PC-3 (cell line): ENCODE measurements around the gene UBAP2L. TPM values are rescaled to one million over a fixed set of nuclear protein-coding genes. Genes with fewer than 3 reads are reported as not detected.
"Not testable (repeated sequence)": the region's sequence is repeated elsewhere in the genome, so short reads cannot be mapped to it uniquely, and the experiment has no call there.

Experiments used
- ATAC-seq: fragments of 200-7000 bp; cut with Tn5 transposase; 2 replicates; pipeline ENCODE4 v1.9.1; 2020; ENCODE audit warnings: mild to moderate bottlenecking, moderate library complexity
- BruUV-seq: library from RNA; stranded (reverse); fragments of 400-500 nt; replicated peaks from 2 replicates; lab custom pipeline; 2021; lab: Mats Ljungman, UMichigan
- CTCF ChIA-PET: fragments of 300-600 bp; sonication (Branson Sonifier 250); formaldehyde crosslinking; loops from one replicate; lab custom pipeline; 2022; ENCODE audit warnings: antibody characterized with exemption; lab: Charles Lee
- POLR2A ChIA-PET: fragments of 300-600 bp; sonication (Branson Sonifier 250); formaldehyde crosslinking; loops from one replicate; lab custom pipeline; 2022; ENCODE audit warnings: antibody characterized with exemption; ENCODE audit not compliant: unreplicated experiment; lab: Charles Lee
- DNase-seq: peaks from one replicate; pipeline ENCODE4 v3.0.0-alpha.2; 2015
- H2AFZ ChIP-seq: fragments of 300-600 bp; sonication (generic); 2 replicates; pipeline ENCODE4 v1.6.0; 2016; ENCODE audit warnings: antibody characterized with exemption, low read length
- H3F3A ChIP-seq: fragments of 300-600 bp; sonication (generic); one replicate; pipeline ENCODE4 v1.6.0; 2017; ENCODE audit warnings: antibody characterized with exemption, low read length, control low read depth, mild to moderate bottlenecking; ENCODE audit not compliant: unreplicated experiment
- H3K27ac ChIP-seq: fragments of 300-600 bp; sonication (generic); 2 replicates; pipeline ENCODE4 v1.5.1; 2016; ENCODE audit warnings: mild to moderate bottlenecking, low read length
- H3K27me3 ChIP-seq: fragments of 300-600 bp; sonication (generic); 2 replicates; pipeline ENCODE4 v1.6.1; 2016; ENCODE audit warnings: low read length, mixed read lengths
- H3K36me3 ChIP-seq: fragments of 300-600 bp; sonication (generic); 2 replicates; pipeline ENCODE4 v1.6.1; 2016; ENCODE audit warnings: low read depth, mixed run types, low read length, mixed read lengths
- H3K4me1 ChIP-seq: fragments of 300-600 bp; sonication (generic); 2 replicates; pipeline ENCODE4 v1.5.1; 2016; ENCODE audit warnings: low read length; ENCODE audit not compliant: insufficient read depth
- H3K4me2 ChIP-seq: fragments of 300-600 bp; sonication (generic); 2 replicates; pipeline ENCODE4 v1.6.0; 2016; ENCODE audit warnings: low read length
- H3K4me3 ChIP-seq: fragments of 300-600 bp; sonication (generic); 2 replicates; pipeline ENCODE4 v1.5.1; 2016; ENCODE audit warnings: mild to moderate bottlenecking, low read length, mixed read lengths
- H3K79me2 ChIP-seq: fragments of 300-600 bp; sonication (generic); 2 replicates; pipeline ENCODE4 v1.6.1; 2017; ENCODE audit warnings: low read length, mixed read lengths
- H3K9ac ChIP-seq: fragments of 300-600 bp; sonication (generic); 2 replicates; pipeline ENCODE4 v1.6.0; 2016; ENCODE audit warnings: mild to moderate bottlenecking, low read length
- H3K9me2 ChIP-seq: fragments of 300-600 bp; sonication (generic); replicated peaks from 2 replicates; pipeline ENCODE4 v1.6.1; 2016; ENCODE audit warnings: mixed run types, low read length, mixed read lengths
- H3K9me3 ChIP-seq: fragments of 300-600 bp; sonication (generic); 2 replicates; pipeline ENCODE4 v1.6.1; 2016; ENCODE audit warnings: low read length, mixed read lengths
- H4K20me1 ChIP-seq: fragments of 300-600 bp; sonication (generic); 2 replicates; pipeline ENCODE4 v1.6.1; 2016; ENCODE audit warnings: low read length, mixed read lengths
- CTCF ChIP-seq: fragments of 300-600 bp; sonication (generic); conservative IDR thresholded peaks from 2 replicates; pipeline ENCODE4 v1.5.1; 2017; ENCODE audit warnings: antibody characterized with exemption, low read depth, mild to moderate bottlenecking, low read length
- EZH2 ChIP-seq: fragments of 300-600 bp; sonication (generic); IDR thresholded peaks from one replicate; pipeline ENCODE4 v1.6.1; 2017; ENCODE audit warnings: antibody characterized with exemption, mild to moderate bottlenecking, low read length; ENCODE audit not compliant: unreplicated experiment
- EZH2phosphoT487 ChIP-seq: fragments of 300-600 bp; sonication (generic); IDR thresholded peaks from 2 replicates; pipeline ENCODE4 v1.6.1; 2018; ENCODE audit warnings: mild to moderate bottlenecking, antibody characterized with exemption, low read length, borderline replicate concordance
- intact Hi-C: fragments of 100-400 bp; cut with micrococcal nuclease; formaldehyde crosslinking; loops from 2 replicates; pipeline ENCODE4 v1.9.0; 2023
- total RNA-seq: library from RNA; depleted of rRNA; stranded (reverse); fragments of >200 nt; gene quantifications from 2 replicates; pipeline ENCODE4 v1.2.3, GENCODE V29; 2014

The UBAP2L gene
- total RNA-seq, 1 experiment from 2014 or later = 128 TPM

- H3K9ac ChIP-seq = no peak overlapping the region
- no peaks in the 10 kb centered on the region for H3K79me2 ChIP-seq
- TF ChIP-seq EZH2phosphoT487 = no peak
- TF ChIP-seq EZH2 = no peak
- peak; percentile 84 for TF ChIP-seq CTCF
- peak; percentile 84 for ATAC-seq
- H2AFZ ChIP-seq = peak overlapping the region; percentile 61
- H3K4me1 ChIP-seq = peaks cover 10% of the 10 kb centered on the region; the same call in 1 of the 2 replicates
- peaks cover 5% of the 10 kb centered on the region; the same call in 1 of the 2 replicates for H3K27me3 ChIP-seq
- intact Hi-C loops = loop anchor here (1.0 kb wide), 3 partner anchors 21 to 136 kb away; partner anchors contain the start of genes HAX1 and UBAP2L
- DNase-seq = peak; percentile 84
- POLR2A ChIA-PET = interaction anchor here (0.7 kb wide), 1 partner anchor 21 kb away, joined by 3 read pairs; the partner anchor contains the start of gene UBAP2L
- CTCF ChIA-PET = interaction anchor here (0.5 to 1.6 kb wide), 8 partner anchors 14 to 136 kb away, joined by 4 to 16 read pairs (median 6); partner anchors contain the start of genes HAX1 and UBAP2L
- no peaks in the 10 kb centered on the region for H4K20me1 ChIP-seq
- no peaks in the 10 kb centered on the region for H3K36me3 ChIP-seq
- H3K9me2 ChIP-seq = no peaks in the 10 kb centered on the region
- H3K27ac ChIP-seq = no peak overlapping the region
- H3K4me2 ChIP-seq = peak overlapping the region; percentile 58
- BruUV-seq = no TSS peak
- H3K9me3 ChIP-seq = no peaks in the 10 kb centered on the region
- H3K4me3 ChIP-seq = peak overlapping the region; percentile 29; the same call in 1 of the 2 replicates
- no peaks in the 10 kb centered on the region for H3F3A ChIP-seq
These were observed 21.8 kb upstream of the UBAP2L start for GRCh38 chr1:154198756-154199562.

GRCh38 chr1:154199563-154199879 lies 21.2 kb upstream of the UBAP2L start:
- Histone ChIP-seq H3K9me2 (no peaks in the 10 kb centered on the region), H2AFZ (peak overlapping the region; percentile 61), H3K9me3 (no peaks in the 10 kb centered on the region), H3F3A (no peaks in the 10 kb centered on the region), H3K36me3 (no peaks in the 10 kb centered on the region), H3K4me2 (peak overlapping the region; percentile 58), H3K9ac (no peak overlapping the region), H3K79me2 (no peaks in the 10 kb centered on the region), H3K27ac (no peak overlapping the region), H3K27me3 (no peaks in the 10 kb centered on the region), H4K20me1 (no peaks in the 10 kb centered on the region), H3K4me1 (peaks cover 10% of the 10 kb centered on the region; the same call in 1 of the 2 replicates), H3K4me3 (peak overlapping the region; percentile 29; the same call in 1 of the 2 replicates)
- DNase-seq (no peak), ATAC-seq (peak; percentile 87)
- no peak for TF ChIP-seq EZH2phosphoT487
- TF ChIP-seq EZH2 = no peak
- TF ChIP-seq CTCF = no peak
- no TSS peak for BruUV-seq
- intact Hi-C loops = loop anchor here (1.0 kb wide), 3 partner anchors 21 to 136 kb away; partner anchors contain the start of genes HAX1 and UBAP2L
- CTCF ChIA-PET = interaction anchor here (0.5 to 1.6 kb wide), 8 partner anchors 14 to 282 kb away, joined by 4 to 16 read pairs (median 6); partner anchors contain the start of genes HAX1 and UBAP2L
- POLR2A ChIA-PET = interaction anchor here (0.7 kb wide), 1 partner anchor 21 kb away, joined by 3 read pairs; the partner anchor contains the start of gene UBAP2L

GRCh38 chr1:154205778-154206177 lies 15.0 kb upstream of the UBAP2L start:
- H3K79me2 ChIP-seq, BruUV-seq, H3K4me3 ChIP-seq, H4K20me1 ChIP-seq, H3K4me2 ChIP-seq, CTCF ChIA-PET, H3K4me1 ChIP-seq, H3K27me3 ChIP-seq, DNase-seq, H3K27ac ChIP-seq, intact Hi-C loops, H3K9me2 ChIP-seq, H2AFZ ChIP-seq, H3F3A ChIP-seq, H3K9me3 ChIP-seq, H3K9ac ChIP-seq, POLR2A ChIA-PET: not testable (repeated sequence)
- peaks cover 42% of the 10 kb centered on the region for H3K36me3 ChIP-seq
- peak; percentile 17; the same call in 1 of the 2 replicates for ATAC-seq
